Measurements from ENCODE around the gene FITM1. TPM values are rescaled to one million over a fixed set of nuclear protein-coding genes. Genes with fewer than 3 reads are reported as not detected.
A peak's percentile ranks its signal among the peaks of the same experiment; 100 is the strongest.

FITM1 gene
- polyA plus RNA-seq, 1 donor (not counting 4 experiments of a cell fraction or from before 2014, with no cell fraction given), result not detected

DNA sequence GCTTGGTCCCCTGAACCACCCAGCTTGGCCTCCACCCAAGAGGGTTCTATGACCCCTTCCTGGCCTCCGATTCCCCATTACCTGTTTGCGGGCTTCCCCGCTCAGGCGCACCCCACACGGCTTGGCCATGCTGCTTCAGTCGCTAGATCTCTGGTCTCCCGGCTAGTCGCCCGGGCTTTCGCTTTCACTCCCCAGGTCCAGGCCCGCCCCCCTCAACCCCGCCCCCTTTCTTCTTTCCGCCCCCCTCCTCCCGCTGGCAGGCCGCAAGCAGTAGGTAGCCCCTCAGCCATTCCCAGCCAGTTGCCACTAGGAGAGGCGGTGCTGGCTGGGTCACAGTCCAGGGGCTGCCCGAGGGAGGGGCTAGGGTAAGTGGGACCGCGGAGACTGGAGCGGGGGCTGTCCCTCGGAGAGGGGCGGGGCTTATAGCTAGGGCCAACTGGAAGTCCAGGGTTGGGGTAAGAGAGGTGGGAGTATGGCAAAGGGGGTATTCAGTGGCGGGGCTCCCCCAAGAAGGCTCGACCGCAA, 16.1 kb downstream of the FITM1 start, which contains the start of gene PSME2:
PSME2 (minus strand) TSS at position 158 of the 525 bp plus-strand sequence; CDS start at position 129, 29 bp downstream.
- Histone ChIP-seq H4K20me1 (ENCODE audit: control insufficient read depth, extremely low read depth, insufficient read depth, low read length) (no peaks in the 10 kb centered on the region), H3K27me3 (ENCODE audit: control insufficient read depth, extremely low read depth, insufficient read depth, low read length) (no peaks in the 10 kb centered on the region), H3K4me1 (ENCODE audit: control insufficient read depth, extremely low read depth, insufficient read depth, low read length) (peaks cover 27% of the 10 kb centered on the region), H2AFZ (ENCODE audit: control insufficient read depth, low read length) (peak within 1 kb of the TSS; percentile 72), H3K27ac (ENCODE audit: control insufficient read depth, insufficient read depth, low read length) (peak within 1 kb of the TSS; percentile 86), H3K9me1 (ENCODE audit: control insufficient read depth, extremely low read depth, insufficient read depth, low read length) (peaks cover 2% of the 10 kb centered on the region), H3K79me2 (ENCODE audit: control insufficient read depth, insufficient read depth, low read length) (peaks cover 60% of the 10 kb centered on the region), H3K9me3 (ENCODE audit: control insufficient read depth, low read depth, low read length) (no peaks in the 10 kb centered on the region), H3K4me2 (ENCODE audit: control insufficient read depth, extremely low read depth, insufficient read depth, low read depth, low read length) (peak within 1 kb of the TSS; percentile 97), H3K36me3 (ENCODE audit: control insufficient read depth in 2 of 2, extremely low read depth in 1 of 2, insufficient read depth in 2 of 2, low read length in 2 of 2) (peaks cover 27 to 41% of the 10 kb centered on the region in 2 experiments), H3K9ac (ENCODE audit: control insufficient read depth, extremely low read depth, insufficient read depth, low read length) (peak within 1 kb of the TSS; percentile 88), H3K4me3 (ENCODE audit: control insufficient read depth in 2 of 3, extremely low read depth in 1 of 3, insufficient read depth in 2 of 3, low read depth in 1 of 3, low read length in 3 of 3) (peak within 1 kb of the TSS; percentile 82 to 97 (median 91))
- dilution Hi-C loops (cut with MboI; ENCODE audit: extremely low pct_ligation_motif_present, low sequenced_read_pairs), result no loop called here
- TF ChIP-seq CTCF (optimal IDR thresholded peaks at IDR 0.05 in 1 of 3, IDR thresholded peaks at IDR 0.05 in 1 of 3, conservative IDR thresholded peaks at IDR 0.05 in 1 of 3; ENCODE audit: extremely low read depth in 1 of 3, insufficient read depth in 2 of 3, low read length in 3 of 3), result no peak
- no peak for TF ChIP-seq EZH2 (IDR thresholded peaks at IDR 0.05; ENCODE audit: low read length)
- FAIRE-seq, result no peak
- DNase-seq (ENCODE audit: low read depth, low spot score), result peak; percentile 83

DNA sequence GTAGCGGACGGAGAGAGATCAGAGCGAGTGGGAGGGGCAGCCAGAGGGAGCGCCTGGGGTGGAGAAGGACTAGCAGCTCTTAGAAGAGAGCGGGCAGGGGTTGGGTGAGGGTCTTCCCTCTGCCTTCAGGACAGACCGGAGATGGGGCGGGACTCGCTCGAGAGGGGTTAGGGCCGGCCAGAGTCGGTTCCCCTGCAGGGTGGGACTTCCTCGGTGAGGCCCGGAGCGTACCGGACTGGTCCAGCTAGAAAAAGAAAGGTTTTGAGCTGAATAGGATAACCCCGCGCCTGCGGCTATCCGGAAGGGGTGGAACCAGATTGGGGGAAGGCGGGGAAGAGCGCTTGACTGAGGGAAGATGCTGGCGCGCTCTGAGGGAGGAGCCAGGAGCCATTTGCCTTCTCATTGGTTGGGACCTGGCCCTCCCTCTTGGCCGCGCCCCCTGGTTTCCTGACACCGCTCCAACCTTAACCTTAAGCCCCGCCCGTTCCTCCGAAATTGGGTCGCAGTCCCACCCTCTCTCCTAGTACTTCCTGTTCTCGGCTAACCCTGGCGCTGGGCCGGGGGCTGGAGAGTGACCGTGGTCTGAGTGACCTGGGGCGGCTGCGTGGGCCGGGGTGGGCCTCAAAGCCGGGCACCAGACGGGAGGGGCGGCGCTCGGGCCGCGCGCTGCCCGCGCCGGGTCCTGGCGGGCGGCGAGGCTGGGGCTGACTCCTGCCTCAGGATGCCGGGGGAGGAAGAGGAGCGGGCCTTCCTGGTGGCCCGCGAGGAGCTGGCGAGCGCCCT, 16.7 kb downstream of the FITM1 start, which contains the start of gene RNF31:
RNF31 (plus strand) TSS at position 521 of the 783 bp plus-strand sequence; CDS start at position 722, 201 bp downstream.
- Histone ChIP-seq H3K9me3 (ENCODE audit: control insufficient read depth, low read depth, low read length) (no peaks in the 10 kb centered on the region), H3K4me3 (ENCODE audit: control insufficient read depth in 2 of 3, extremely low read depth in 1 of 3, insufficient read depth in 2 of 3, low read depth in 1 of 3, low read length in 3 of 3) (peak within 1 kb of the TSS; percentile 82 to 97 (median 91)), H3K4me2 (ENCODE audit: control insufficient read depth, extremely low read depth, insufficient read depth, low read depth, low read length) (peak within 1 kb of the TSS; percentile 97), H2AFZ (ENCODE audit: control insufficient read depth, low read length) (peak within 1 kb of the TSS; percentile 72), H3K27me3 (ENCODE audit: control insufficient read depth, extremely low read depth, insufficient read depth, low read length) (no peaks in the 10 kb centered on the region), H3K79me2 (ENCODE audit: control insufficient read depth, insufficient read depth, low read length) (peaks cover 62% of the 10 kb centered on the region), H3K9me1 (ENCODE audit: control insufficient read depth, extremely low read depth, insufficient read depth, low read length) (peaks cover 2% of the 10 kb centered on the region), H3K36me3 (ENCODE audit: control insufficient read depth in 2 of 2, extremely low read depth in 1 of 2, insufficient read depth in 2 of 2, low read length in 2 of 2) (peaks cover 30 to 46% of the 10 kb centered on the region in 2 experiments), H3K4me1 (ENCODE audit: control insufficient read depth, extremely low read depth, insufficient read depth, low read length) (peaks cover 22% of the 10 kb centered on the region), H3K27ac (ENCODE audit: control insufficient read depth, insufficient read depth, low read length) (peak within 1 kb of the TSS; percentile 86), H3K9ac (ENCODE audit: control insufficient read depth, extremely low read depth, insufficient read depth, low read length) (peak within 1 kb of the TSS; percentile 88), H4K20me1 (ENCODE audit: control insufficient read depth, extremely low read depth, insufficient read depth, low read length) (no peaks in the 10 kb centered on the region)
- DNase-seq (ENCODE audit: low read depth, low spot score), result peak; percentile 90
- dilution Hi-C loops (cut with MboI; ENCODE audit: extremely low pct_ligation_motif_present, low sequenced_read_pairs), result no loop called here
- FAIRE-seq, result peak; percentile 67
- TF ChIP-seq CTCF (optimal IDR thresholded peaks at IDR 0.05 in 1 of 3, IDR thresholded peaks at IDR 0.05 in 1 of 3, conservative IDR thresholded peaks at IDR 0.05 in 1 of 3; ENCODE audit: extremely low read depth in 1 of 3, insufficient read depth in 2 of 3, low read length in 3 of 3), result no peak
- TF ChIP-seq EZH2 (IDR thresholded peaks at IDR 0.05; ENCODE audit: low read length), result no peak
